ENCODE data around the gene CYP2A7.
"Not testable (repeated sequence)": the region's sequence is repeated elsewhere in the genome, so short reads cannot be mapped to it uniquely, and the experiment has no call there.

CYP2A7 gene

DNA sequence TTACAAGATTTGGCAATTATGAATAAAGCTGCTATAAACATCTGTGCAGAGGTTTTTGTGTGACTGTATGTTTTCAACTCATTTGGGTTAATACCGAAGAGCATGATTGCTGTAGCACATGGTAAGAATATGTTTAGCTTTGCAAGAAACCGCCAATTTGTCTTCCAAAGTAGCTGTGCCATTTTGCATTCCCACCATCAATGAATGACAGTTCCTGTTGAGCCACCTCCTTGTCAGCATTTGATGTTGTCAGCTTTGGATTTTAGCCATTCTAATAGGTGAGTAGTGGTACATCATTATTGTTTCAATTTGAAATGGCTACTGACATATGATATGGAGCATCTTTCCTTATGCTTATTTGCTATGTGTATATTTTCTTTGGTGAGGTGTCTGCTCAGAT is 8.2 kb downstream of the CYP2A7 start:
- not testable (repeated sequence) for H3K27ac ChIP-seq (ENCODE audit: low read depth, low read length); H3K27me3 ChIP-seq (ENCODE audit: control insufficient read depth in 5 of 5, insufficient read depth in 4 of 5, low read length in 5 of 5); H3K4me1 ChIP-seq (ENCODE audit: control insufficient read depth in 5 of 5, insufficient read depth in 5 of 5, low read length in 5 of 5); H3K4me3 ChIP-seq (ENCODE audit: low read depth in 1 of 5, low read length in 5 of 5); H3K9ac ChIP-seq (ENCODE audit: low read length in 5 of 5); H3K9me3 ChIP-seq (ENCODE audit: control insufficient read depth in 5 of 5, low read length in 5 of 5); H3K36me3 ChIP-seq (ENCODE audit: control insufficient read depth in 5 of 5, insufficient read depth in 5 of 5, low read length in 5 of 5)

DNA sequence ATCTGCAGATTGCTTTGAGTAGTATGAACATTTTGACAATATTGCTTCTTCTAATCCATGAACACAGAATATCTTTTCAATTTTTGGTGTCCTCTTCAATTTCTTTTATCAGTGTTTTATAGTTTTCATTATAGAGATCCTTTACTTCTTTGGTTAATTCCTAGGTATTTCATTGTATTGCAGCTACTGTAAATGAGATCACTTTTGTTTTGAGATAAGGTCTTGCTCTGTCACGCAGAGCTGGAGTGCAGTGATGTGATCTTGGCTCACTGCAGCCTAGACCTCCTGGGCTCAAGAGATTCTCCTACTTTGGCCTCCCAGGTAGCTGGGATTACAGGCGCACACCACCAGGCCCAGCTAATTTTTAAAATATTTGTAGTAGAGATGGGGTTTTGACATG is 9.8 kb downstream of the CYP2A7 start:
- Histone ChIP-seq H3K36me3 (ENCODE audit: control insufficient read depth in 5 of 5, insufficient read depth in 5 of 5, low read length in 5 of 5) (no peaks in the 10 kb centered on the region), H3K27ac (ENCODE audit: low read depth, low read length) (no peak overlapping the region), H3K27me3 (ENCODE audit: control insufficient read depth in 5 of 5, insufficient read depth in 4 of 5, low read length in 5 of 5) (no peaks in the 10 kb centered on the region), H3K9me3 (ENCODE audit: control insufficient read depth in 5 of 5, low read length in 5 of 5) (no peaks in the 10 kb centered on the region), H3K4me3 (ENCODE audit: low read depth in 1 of 5, low read length in 5 of 5) (no peak overlapping the region), H3K9ac (ENCODE audit: low read length in 5 of 5) (no peak overlapping the region), H3K4me1 (ENCODE audit: control insufficient read depth in 5 of 5, insufficient read depth in 5 of 5, low read length in 5 of 5) (peaks cover 0 to 3% (median 0%) of the 10 kb centered on the region in 5 donors)

DNA sequence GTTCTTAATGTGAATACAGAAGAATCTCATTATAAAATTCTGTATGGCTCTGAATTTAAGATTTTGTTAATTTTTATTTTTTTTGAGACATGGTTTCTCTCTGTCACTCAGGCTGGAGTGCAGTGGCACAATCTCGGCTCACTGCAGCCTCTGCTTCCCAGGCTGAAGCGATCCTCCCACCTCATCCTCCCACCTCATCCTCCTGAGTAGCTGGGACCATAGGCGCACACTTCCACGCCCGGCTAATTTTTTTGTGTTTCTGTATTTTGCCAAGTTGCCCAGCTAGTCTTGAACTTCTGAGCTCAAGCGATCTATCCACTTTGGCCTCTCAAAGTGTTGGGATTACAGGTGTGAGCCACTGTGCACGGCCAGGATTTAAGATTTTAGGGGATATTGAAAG is 14.3 kb downstream of the CYP2A7 start:
- Histone ChIP-seq H3K4me3 (ENCODE audit: low read depth in 1 of 5, low read length in 5 of 5) (no peak overlapping the region), H3K4me1 (ENCODE audit: control insufficient read depth in 5 of 5, insufficient read depth in 5 of 5, low read length in 5 of 5) (peaks cover 0 to 4% (median 0%) of the 10 kb centered on the region in 5 donors), H3K9ac (ENCODE audit: low read length in 5 of 5) (no peak overlapping the region), H3K9me3 (ENCODE audit: control insufficient read depth in 5 of 5, low read length in 5 of 5) (no peaks in the 10 kb centered on the region), H3K27me3 (ENCODE audit: control insufficient read depth in 5 of 5, insufficient read depth in 4 of 5, low read length in 5 of 5) (no peaks in the 10 kb centered on the region), H3K36me3 (ENCODE audit: control insufficient read depth in 5 of 5, insufficient read depth in 5 of 5, low read length in 5 of 5) (no peaks in the 10 kb centered on the region), H3K27ac (ENCODE audit: low read depth, low read length) (no peak overlapping the region)

DNA sequence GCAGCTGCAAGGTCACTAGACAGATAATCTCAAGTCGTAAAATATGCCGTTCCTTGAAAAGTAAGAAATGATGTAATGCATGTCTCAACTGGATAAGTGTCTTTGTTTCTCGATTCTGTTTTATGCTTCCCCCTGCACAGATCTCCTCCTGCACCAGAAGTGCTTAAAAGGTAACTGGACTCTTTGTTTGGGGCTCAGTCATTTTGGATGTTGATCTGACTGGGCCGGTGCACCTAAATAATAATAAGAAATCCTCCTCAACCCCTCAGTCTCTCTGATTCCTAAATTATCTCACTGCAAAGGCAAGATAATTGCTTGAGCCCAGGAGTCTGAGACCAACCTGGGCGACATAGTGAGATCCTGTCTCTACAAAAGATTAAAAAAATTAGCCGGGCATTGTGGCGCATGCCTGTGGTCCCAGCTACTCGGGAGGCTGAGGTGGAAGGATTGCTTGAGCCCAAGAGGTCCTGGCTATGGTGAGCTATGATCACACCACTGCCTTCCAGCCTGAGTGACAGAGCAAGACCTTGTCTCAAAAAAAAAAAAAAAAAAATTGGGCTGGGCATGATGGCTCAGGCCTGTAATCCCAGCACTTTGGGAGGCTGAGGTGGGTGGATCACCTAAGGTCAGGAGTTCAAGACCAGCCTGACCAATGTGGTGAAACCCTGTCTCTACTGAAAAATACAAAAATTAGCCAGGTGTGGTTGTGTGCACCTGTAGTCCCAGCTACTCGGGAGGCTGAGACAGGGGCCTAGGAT is 17.1 kb downstream of the CYP2A7 start:
- H3K4me3 ChIP-seq (ENCODE audit: low read depth in 1 of 5, low read length in 5 of 5); H3K9ac ChIP-seq (ENCODE audit: low read length in 5 of 5); H3K27ac ChIP-seq (ENCODE audit: low read depth, low read length); H3K9me3 ChIP-seq (ENCODE audit: control insufficient read depth in 5 of 5, low read length in 5 of 5); H3K4me1 ChIP-seq (ENCODE audit: control insufficient read depth in 5 of 5, insufficient read depth in 5 of 5, low read length in 5 of 5); H3K36me3 ChIP-seq (ENCODE audit: control insufficient read depth in 5 of 5, insufficient read depth in 5 of 5, low read length in 5 of 5); H3K27me3 ChIP-seq (ENCODE audit: control insufficient read depth in 5 of 5, insufficient read depth in 4 of 5, low read length in 5 of 5): not testable (repeated sequence)

DNA sequence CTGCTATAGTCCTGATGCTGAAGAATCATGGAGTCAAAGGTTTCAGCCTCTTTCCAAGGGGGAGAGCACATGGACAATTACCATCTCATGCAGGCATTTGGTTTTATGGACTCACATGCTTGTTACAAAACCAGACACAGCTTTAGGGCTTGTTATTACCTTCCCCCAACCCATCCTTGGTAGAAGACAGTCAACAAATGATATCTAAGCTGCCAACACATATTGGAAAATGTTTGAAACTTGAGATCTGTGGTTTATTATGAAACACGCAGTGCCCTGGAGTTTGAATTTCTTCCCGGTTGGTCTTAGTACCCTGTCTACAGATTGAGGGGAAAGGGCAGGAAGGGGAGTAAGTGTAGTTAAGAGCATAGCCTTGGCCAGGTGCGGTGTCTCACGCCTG is 19.2 kb downstream of the CYP2A7 start:
- H3K4me3 ChIP-seq (ENCODE audit: low read depth in 1 of 5, low read length in 5 of 5), result no peak overlapping the region
- peak overlapping the region; percentile 69 for H3K27ac ChIP-seq (ENCODE audit: low read depth, low read length)
- H3K36me3 ChIP-seq (ENCODE audit: control insufficient read depth in 5 of 5, insufficient read depth in 5 of 5, low read length in 5 of 5), result no peaks in the 10 kb centered on the region
- no peaks in the 10 kb centered on the region for H3K9me3 ChIP-seq (ENCODE audit: control insufficient read depth in 5 of 5, low read length in 5 of 5)
- peaks cover 0 to 9% (median 0%) of the 10 kb centered on the region in 5 donors for H3K4me1 ChIP-seq (ENCODE audit: control insufficient read depth in 5 of 5, insufficient read depth in 5 of 5, low read length in 5 of 5)
- H3K9ac ChIP-seq (ENCODE audit: low read length in 5 of 5), result no peak overlapping the region
- H3K27me3 ChIP-seq (ENCODE audit: control insufficient read depth in 5 of 5, insufficient read depth in 4 of 5, low read length in 5 of 5), result no peaks in the 10 kb centered on the region

DNA sequence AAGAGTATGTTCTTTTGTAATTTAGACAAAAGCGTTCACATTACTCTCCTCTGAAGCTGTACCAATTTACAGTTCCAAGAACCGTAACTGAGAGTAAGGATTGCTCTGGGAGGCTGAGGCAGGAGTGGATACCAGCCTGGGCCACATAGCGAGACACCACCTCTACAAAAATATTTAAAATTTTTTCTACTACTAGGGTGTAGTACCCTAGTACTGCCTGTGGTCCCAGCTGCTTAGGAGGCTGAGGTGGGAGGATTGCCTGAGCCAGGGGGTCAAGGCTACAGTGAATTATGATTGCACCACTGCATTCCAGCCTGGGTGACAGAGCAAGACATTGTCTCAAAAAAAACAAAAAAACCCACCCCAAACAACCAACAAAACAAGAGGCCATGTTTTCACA is 19.7 kb downstream of the CYP2A7 start:
- Histone ChIP-seq H3K4me3 (ENCODE audit: low read depth in 1 of 5, low read length in 5 of 5) (no peak overlapping the region), H3K9me3 (ENCODE audit: control insufficient read depth in 5 of 5, low read length in 5 of 5) (no peaks in the 10 kb centered on the region), H3K27ac (ENCODE audit: low read depth, low read length) (peak overlapping the region; percentile 69), H3K36me3 (ENCODE audit: control insufficient read depth in 5 of 5, insufficient read depth in 5 of 5, low read length in 5 of 5) (no peaks in the 10 kb centered on the region), H3K27me3 (ENCODE audit: control insufficient read depth in 5 of 5, insufficient read depth in 4 of 5, low read length in 5 of 5) (no peaks in the 10 kb centered on the region), H3K9ac (ENCODE audit: low read length in 5 of 5) (no peak overlapping the region), H3K4me1 (ENCODE audit: control insufficient read depth in 5 of 5, insufficient read depth in 5 of 5, low read length in 5 of 5) (peaks cover 0 to 9% (median 0%) of the 10 kb centered on the region in 5 donors)

DNA sequence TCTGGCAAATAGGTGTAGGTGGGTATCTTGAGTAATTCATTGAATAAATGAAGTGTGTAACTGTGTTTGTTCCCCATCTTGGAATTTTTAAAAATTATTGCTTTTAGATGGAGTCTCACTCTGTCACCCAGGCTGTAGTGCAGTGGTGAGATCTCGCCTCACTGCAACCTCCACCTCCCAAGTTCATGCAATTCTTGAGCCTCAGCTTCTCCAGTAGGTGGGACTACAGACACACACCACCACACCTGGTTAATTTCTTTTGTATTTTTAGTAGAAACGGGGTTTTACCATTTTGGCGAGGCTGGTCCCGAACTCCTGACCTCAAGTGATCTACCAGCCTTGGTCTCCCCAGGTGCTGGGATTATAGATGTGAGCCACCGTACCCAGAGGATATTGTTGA is 23.9 kb downstream of the CYP2A7 start:
- H3K36me3 ChIP-seq (ENCODE audit: control insufficient read depth in 5 of 5, insufficient read depth in 5 of 5, low read length in 5 of 5), result no peaks in the 10 kb centered on the region
- H3K27me3 ChIP-seq (ENCODE audit: control insufficient read depth in 5 of 5, insufficient read depth in 4 of 5, low read length in 5 of 5), result no peaks in the 10 kb centered on the region
- H3K4me3 ChIP-seq (ENCODE audit: low read depth in 1 of 5, low read length in 5 of 5), result no peak overlapping the region
- H3K9ac ChIP-seq (ENCODE audit: low read length in 5 of 5), result no peak overlapping the region
- H3K9me3 ChIP-seq (ENCODE audit: control insufficient read depth in 5 of 5, low read length in 5 of 5), result no peaks in the 10 kb centered on the region
- H3K4me1 ChIP-seq (ENCODE audit: control insufficient read depth in 5 of 5, insufficient read depth in 5 of 5, low read length in 5 of 5), result peaks cover 0 to 10% (median 0%) of the 10 kb centered on the region in 5 donors
- H3K27ac ChIP-seq (ENCODE audit: low read depth, low read length), result no peak overlapping the region

DNA sequence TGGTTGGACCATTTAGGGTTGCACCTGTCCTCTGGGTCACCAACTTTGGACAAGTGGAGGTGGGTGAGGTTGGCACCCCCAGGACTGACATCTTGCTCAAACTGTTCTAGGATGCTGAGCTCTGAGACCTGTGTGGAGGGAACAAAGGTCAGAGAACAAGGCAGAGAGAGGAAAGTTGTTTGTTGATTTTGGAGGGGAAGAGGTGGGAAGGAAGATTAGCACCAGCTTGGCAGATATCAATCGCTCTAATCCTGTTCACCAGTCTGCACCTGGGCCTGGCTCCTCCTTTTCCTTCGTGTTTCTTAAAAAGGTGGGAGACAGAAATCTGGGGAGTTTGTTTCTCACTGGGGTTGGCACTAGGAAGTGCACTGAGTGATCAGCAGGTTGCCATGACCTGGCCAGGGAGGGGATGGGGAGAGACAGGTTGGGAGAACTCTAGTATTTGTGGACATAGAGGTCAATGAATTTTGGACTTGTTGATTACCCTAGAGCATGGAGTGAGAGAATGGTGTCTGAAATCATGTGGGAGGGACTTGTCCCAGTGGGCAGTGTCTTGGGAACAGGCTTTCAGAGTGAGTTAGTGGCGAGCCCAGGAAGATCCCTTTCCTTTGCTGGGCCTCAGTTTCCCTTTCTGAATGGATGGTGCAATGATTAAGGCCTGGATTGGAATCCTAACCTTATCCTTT is 29.4 kb downstream of the CYP2A7 start:
- not testable (repeated sequence) for H3K27me3 ChIP-seq (ENCODE audit: control insufficient read depth in 5 of 5, insufficient read depth in 4 of 5, low read length in 5 of 5); H3K4me3 ChIP-seq (ENCODE audit: low read depth in 1 of 5, low read length in 5 of 5); H3K27ac ChIP-seq (ENCODE audit: low read depth, low read length); H3K9me3 ChIP-seq (ENCODE audit: control insufficient read depth in 5 of 5, low read length in 5 of 5); H3K9ac ChIP-seq (ENCODE audit: low read length in 5 of 5); H3K36me3 ChIP-seq (ENCODE audit: control insufficient read depth in 5 of 5, insufficient read depth in 5 of 5, low read length in 5 of 5)
- H3K4me1 ChIP-seq (ENCODE audit: control insufficient read depth in 5 of 5, insufficient read depth in 5 of 5, low read length in 5 of 5), result peaks cover 0 to 17% (median 6%) of the 10 kb centered on the region in 5 donors

DNA sequence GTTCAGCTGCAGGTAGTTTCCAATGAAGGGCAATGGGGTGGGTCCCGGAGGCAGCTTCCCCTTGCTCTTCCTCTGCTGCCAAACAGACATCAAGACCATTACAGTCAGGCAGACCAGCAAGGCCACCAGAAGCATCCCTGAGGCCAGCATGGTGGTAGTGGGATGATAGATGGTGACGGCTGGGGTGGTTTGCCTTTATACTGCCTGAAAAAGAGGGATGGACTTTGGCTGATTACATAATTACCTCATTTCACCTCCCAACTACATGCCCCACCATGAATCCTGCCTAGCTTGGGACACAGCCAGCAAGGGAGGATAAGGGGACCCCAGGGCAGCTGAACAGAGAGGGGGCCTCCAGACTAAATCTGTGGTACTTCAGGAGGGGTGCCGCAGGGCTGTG is 31.8 kb downstream of the CYP2A7 start, which contains the start of gene CYP2A6:
CYP2A6 (minus strand) TSS at position 171 of the 400 bp plus-strand sequence; CDS start at position 150, 21 bp downstream.
- H3K4me3 ChIP-seq (ENCODE audit: low read depth in 1 of 5, low read length in 5 of 5); H3K27me3 ChIP-seq (ENCODE audit: control insufficient read depth in 5 of 5, insufficient read depth in 4 of 5, low read length in 5 of 5); H3K27ac ChIP-seq (ENCODE audit: low read depth, low read length); H3K9me3 ChIP-seq (ENCODE audit: control insufficient read depth in 5 of 5, low read length in 5 of 5); H3K36me3 ChIP-seq (ENCODE audit: control insufficient read depth in 5 of 5, insufficient read depth in 5 of 5, low read length in 5 of 5); H3K9ac ChIP-seq (ENCODE audit: low read length in 5 of 5): not testable (repeated sequence)
- peaks cover 0 to 11% (median 6%) of the 10 kb centered on the region in 5 donors for H3K4me1 ChIP-seq (ENCODE audit: control insufficient read depth in 5 of 5, insufficient read depth in 5 of 5, low read length in 5 of 5)

DNA sequence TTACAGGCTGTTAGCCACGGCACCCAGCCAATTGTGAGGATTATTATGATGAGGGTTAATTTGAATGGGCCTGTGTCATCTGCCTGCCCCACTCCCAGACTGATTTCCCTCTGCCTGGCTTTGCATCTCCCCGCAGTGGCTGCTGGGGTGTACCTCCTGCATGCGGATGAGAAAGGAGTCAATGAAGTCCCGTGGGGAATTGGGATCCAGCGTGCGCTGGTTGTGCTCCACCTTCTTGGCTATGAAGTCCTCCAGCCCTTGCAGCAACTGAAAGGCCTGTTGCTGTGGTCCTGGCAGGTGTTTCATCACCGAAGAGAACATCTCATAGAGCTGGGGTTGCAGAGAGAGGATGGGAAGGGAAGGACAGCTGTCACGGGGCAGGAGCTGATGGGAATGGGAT is 35.3 kb downstream of the CYP2A7 start:
- H3K4me1 ChIP-seq (ENCODE audit: control insufficient read depth in 5 of 5, insufficient read depth in 5 of 5, low read length in 5 of 5), result peaks cover 0 to 14% (median 12%) of the 10 kb centered on the region in 5 donors
- not testable (repeated sequence) for H3K9me3 ChIP-seq (ENCODE audit: control insufficient read depth in 5 of 5, low read length in 5 of 5); H3K9ac ChIP-seq (ENCODE audit: low read length in 5 of 5); H3K27ac ChIP-seq (ENCODE audit: low read depth, low read length); H3K36me3 ChIP-seq (ENCODE audit: control insufficient read depth in 5 of 5, insufficient read depth in 5 of 5, low read length in 5 of 5); H3K4me3 ChIP-seq (ENCODE audit: low read depth in 1 of 5, low read length in 5 of 5); H3K27me3 ChIP-seq (ENCODE audit: control insufficient read depth in 5 of 5, insufficient read depth in 4 of 5, low read length in 5 of 5)
